HCT116 (cell line): ENCODE results near the gene PTN. TPM values are rescaled to one million over a fixed set of nuclear protein-coding genes. Genes with fewer than 3 reads are reported as not detected.

ENCODE experiments used
- ATAC-seq: fragments of 200-7000 bp; cut with Tn5 transposase; 2 replicates; pipeline ENCODE4 v1.9.1; 2020; ENCODE audit warnings: mild to moderate bottlenecking, moderate library complexity
- BruUV-seq: library from RNA; stranded (reverse); fragments of 400-500 nt; replicated peaks from 2 replicates; lab custom pipeline; 2021; lab: Mats Ljungman, UMichigan
- CTCF ChIA-PET: fragments of 300-600 bp; sonication (Branson Sonifier 250); formaldehyde crosslinking; loops from one replicate; lab custom pipeline; 2021; ENCODE audit warnings: antibody characterized with exemption; lab: Charles Lee
- POLR2A ChIA-PET: fragments of 300-600, 350-600 bp; sonication (Branson Sonifier 250); formaldehyde crosslinking; loops from one replicate; lab custom pipeline; 2021; ENCODE audit warnings: antibody characterized with exemption; lab: Charles Lee
- RAD21 ChIA-PET, 2 experiments: fragments of 300-600 bp; sonication (Branson Sonifier 250); formaldehyde crosslinking; loops; one replicate each; lab custom pipeline; 2023; ENCODE audit warnings: low total read pairs in 2 of 2; ENCODE audit not compliant: uncharacterized antibody in 2 of 2, unreplicated experiment in 2 of 2, low non-redundant PET in 1 of 2; lab: Charles Lee
- DNase-seq: peaks from one replicate; pipeline ENCODE4 v3.0.0-alpha.2; 2010; ENCODE audit warnings: low read depth, low spot score
- H2AFZ ChIP-seq: fragments of 200-600 bp; shearing (Covaris generic), sonication (generic); 2 replicates; pipeline ENCODE4 v1.6.1; 2017; ENCODE audit warnings: low read depth, mixed run types, mixed read lengths, antibody characterized with exemption, low read length; ENCODE audit not compliant: poor library complexity, severe bottlenecking
- H3K27ac ChIP-seq: 2 replicates; pipeline ENCODE4 v1.5.1; 2012; ENCODE audit warnings: low read depth, low read length
- H3K27me3 ChIP-seq: fragments of 200-600 bp; sonication (generic); 2 replicates; pipeline ENCODE4 v1.6.1; 2016; ENCODE audit warnings: mixed run types, low read length, mixed read lengths; ENCODE audit not compliant: insufficient read depth
- H3K36me3 ChIP-seq, 2 experiments: fragments of 200-500 bp in 1 of 2; fragments of 200-600 bp in 1 of 2; sonication (Bioruptor generic) in 1 of 2; sonication (generic) in 1 of 2; 2 replicates each; pipeline versions ENCODE4 v1.5.1 to v1.6.1; 2014 to 2016; ENCODE audit warnings: low read length in 2 of 2, inconsistent platforms in 1 of 2, mixed read lengths in 1 of 2, mixed run types in 1 of 2; ENCODE audit not compliant: insufficient read depth in 2 of 2, control insufficient read depth in 1 of 2
- H3K4me1 ChIP-seq, 2 experiments: fragments of 200-600 bp in 1 of 2; sonication (generic) in 1 of 2; 2 replicates each; pipeline versions ENCODE4 v1.5.1 to v1.6.1; 2012 to 2017; ENCODE audit warnings: low read length in 2 of 2, inconsistent platforms in 1 of 2, mild to moderate bottlenecking in 1 of 2, mixed read lengths in 1 of 2, mixed run types in 1 of 2, moderate library complexity in 1 of 2; ENCODE audit not compliant: insufficient read depth in 2 of 2, control insufficient read depth in 1 of 2
- H3K4me2 ChIP-seq: fragments of 200-600 bp; sonication (generic); 2 replicates; pipeline ENCODE4 v1.6.1; 2017; ENCODE audit warnings: mixed run types, low read length, mixed read lengths
- H3K4me3 ChIP-seq, 2 experiments: fragments of 200-600 bp in 1 of 2; sonication (generic) in 1 of 2; replicated peaks in 1 of 2; 2 replicates each; pipeline ENCODE4 v1.5.1; 2011 to 2016; ENCODE audit warnings: low read length in 2 of 2, control low read depth in 1 of 2, low read depth in 1 of 2, mild to moderate bottlenecking in 1 of 2, mixed read lengths in 1 of 2, mixed run types in 1 of 2
- H3K79me2 ChIP-seq: fragments of 200-600 bp; sonication (generic); 2 replicates; pipeline ENCODE4 v1.6.1; 2017; ENCODE audit warnings: mild to moderate bottlenecking, mixed run types, low read length, moderate library complexity, mixed read lengths; ENCODE audit not compliant: insufficient read depth
- H3K9ac ChIP-seq: fragments of 200-600 bp; sonication (generic); 2 replicates; pipeline ENCODE4 v1.6.1; 2016; ENCODE audit warnings: low read length, mixed read lengths
- H3K9me2 ChIP-seq: fragments of 200-600 bp; sonication (generic), shearing (Covaris generic); 2 replicates; pipeline ENCODE4 v1.6.1; 2017; ENCODE audit warnings: mixed run types, mild to moderate bottlenecking, moderate library complexity; ENCODE audit not compliant: insufficient read depth
- H3K9me3 ChIP-seq, 2 experiments: fragments of 200-500 bp in 1 of 2; fragments of 200-600 bp in 1 of 2; sonication (Bioruptor generic) in 1 of 2; sonication (generic) in 1 of 2; 2 replicates each; pipeline ENCODE4 v1.6.1; 2014 to 2017; ENCODE audit warnings: low read length in 2 of 2, mixed read lengths in 2 of 2, inconsistent platforms in 1 of 2, low read depth in 1 of 2, mild to moderate bottlenecking in 1 of 2, mixed run types in 1 of 2, moderate library complexity in 1 of 2; ENCODE audit not compliant: control insufficient read depth in 1 of 2, insufficient read depth in 1 of 2
- H4K20me1 ChIP-seq: fragments of 200-600 bp; sonication (generic), shearing (Covaris generic); 2 replicates; pipeline ENCODE4 v1.6.1; 2017; ENCODE audit warnings: mixed run types, mild to moderate bottlenecking, moderate library complexity; ENCODE audit not compliant: insufficient read depth
- CEBPB ChIP-seq: IDR thresholded peaks from 2 replicates; pipeline ENCODE4 v1.6.1; 2012; ENCODE audit warnings: low read depth
- EGR1 ChIP-seq: IDR thresholded peaks from 2 replicates; pipeline ENCODE4 v1.6.1; 2012; ENCODE audit warnings: low read depth
- ELF1 ChIP-seq: IDR thresholded peaks from 2 replicates; pipeline ENCODE4 v1.6.1; 2012; ENCODE audit warnings: low read depth, borderline replicate concordance
- EZH2 ChIP-seq: fragments of 200-600 bp; sonication (generic); IDR thresholded peaks from 2 replicates; pipeline ENCODE4 v1.6.1; 2017; ENCODE audit warnings: antibody characterized with exemption, mixed run types
- EZH2phosphoT487 ChIP-seq: fragments of 200-600 bp; IDR thresholded peaks from 2 replicates; pipeline ENCODE4 v1.6.1; 2018; ENCODE audit warnings: antibody characterized with exemption, borderline replicate concordance
- FOSL1 ChIP-seq: IDR thresholded peaks from 2 replicates; pipeline ENCODE4 v1.6.1; 2012; ENCODE audit warnings: low read depth
- JUND ChIP-seq: IDR thresholded peaks from 2 replicates; pipeline ENCODE4 v1.6.1; 2012
- POLR2A ChIP-seq: IDR thresholded peaks from 2 replicates; pipeline ENCODE4 v1.7.0; 2011; ENCODE audit warnings: borderline replicate concordance; ENCODE audit not compliant: insufficient read depth, insufficient read length; ENCODE audit errors: extremely low read depth
- POLR2AphosphoS5 ChIP-seq: IDR thresholded peaks from 2 replicates; pipeline ENCODE4 v1.6.1; 2011; ENCODE audit warnings: mild to moderate bottlenecking, low read depth, low read length, moderate library complexity
- RAD21 ChIP-seq: IDR thresholded peaks from 2 replicates; pipeline ENCODE4 v1.6.1; 2012; ENCODE audit warnings: low read depth, mild to moderate bottlenecking
- SP1 ChIP-seq: IDR thresholded peaks from 2 replicates; pipeline ENCODE4 v1.6.1; 2012; ENCODE audit warnings: low read depth
- SRF ChIP-seq: IDR thresholded peaks from 2 replicates; pipeline ENCODE4 v1.6.1; 2012; ENCODE audit warnings: low read depth
- TCF7L2 ChIP-seq: IDR thresholded peaks from 2 replicates; pipeline ENCODE4 v1.7.0; 2011; ENCODE audit warnings: borderline replicate concordance, inconsistent platforms; ENCODE audit not compliant: insufficient read depth, insufficient read length; ENCODE audit errors: extremely low read depth
- YY1 ChIP-seq: IDR thresholded peaks from 2 replicates; pipeline ENCODE4 v1.6.1; 2011; ENCODE audit warnings: low read length, low read depth, moderate library complexity, mild to moderate bottlenecking; ENCODE audit not compliant: insufficient replicate concordance; ENCODE audit errors: extremely low read depth
- ZNF274 ChIP-seq: fragments of 200-500 bp; sonication (Bioruptor generic); IDR thresholded peaks from 2 replicates; pipeline ENCODE4 v1.6.1; 2014; ENCODE audit warnings: mild to moderate bottlenecking, low read depth, low read length, inconsistent platforms
- intact Hi-C: fragments of 100-400 bp; cut with micrococcal nuclease; formaldehyde crosslinking; loops from 2 replicates; pipeline ENCODE4 v1.10.0; 2022
- total RNA-seq: library from RNA; stranded (reverse); gene quantifications from one replicate; pipeline ENCODE4 v1.2.1, GENCODE V29; 2021; ENCODE audit not compliant: unreplicated experiment
- TF ChIP-seq, protein P1 (sequence below): IDR thresholded peaks from 2 replicates; pipeline ENCODE4 v1.6.1; 2012
- TF ChIP-seq, protein P2 (sequence below): IDR thresholded peaks from 2 replicates; pipeline ENCODE4 v1.6.1; 2012
- TF ChIP-seq, protein P3 (sequence below), 3 experiments: fragments of 200-600 bp in 1 of 3; sonication (generic) in 1 of 3; IDR thresholded peaks in 2 of 3; conservative IDR thresholded peaks in 1 of 3; 2 replicates each; pipeline ENCODE4 v1.5.1; 2012 to 2017; ENCODE audit warnings: low read depth in 2 of 3, low read length in 2 of 3, antibody characterized with exemption in 1 of 3, borderline replicate concordance in 1 of 3, control low read depth in 1 of 3, mild to moderate bottlenecking in 1 of 3, mixed read lengths in 1 of 3, mixed run types in 1 of 3, moderate library complexity in 1 of 3; ENCODE audit not compliant: insufficient read depth in 1 of 3
- TF ChIP-seq, protein P4 (sequence below): IDR thresholded peaks from 2 replicates; pipeline ENCODE4 v1.6.1; 2011; ENCODE audit warnings: mild to moderate bottlenecking, low read length, moderate library complexity; ENCODE audit not compliant: insufficient replicate concordance; ENCODE audit errors: extremely low read depth
- TF ChIP-seq, protein P5 (sequence below): IDR thresholded peaks from 2 replicates; pipeline ENCODE4 v1.6.1; 2012; ENCODE audit warnings: low read depth

The PTN gene
- total RNA-seq, 1 experiment from 2014 or later: not detected

DNA sequence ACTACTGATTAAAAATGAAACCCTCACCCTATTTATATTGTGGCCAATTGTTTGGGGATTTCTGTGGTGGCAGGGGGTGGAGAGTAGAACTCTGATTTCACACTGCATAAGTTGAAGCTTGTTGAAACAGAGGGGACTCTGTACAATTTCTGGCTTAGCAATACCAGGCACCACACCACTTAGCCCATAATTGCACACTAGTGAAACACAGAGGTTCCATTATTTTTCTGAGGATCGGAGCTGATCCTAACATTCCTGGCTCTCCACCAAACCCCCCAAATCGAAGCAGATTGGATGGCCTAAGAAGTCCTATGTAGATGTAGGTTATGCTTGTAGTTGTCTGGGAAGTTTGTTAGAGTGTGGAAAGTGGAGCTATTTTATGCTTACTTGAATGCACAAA lies 47.0 kb downstream of the PTN start:
- Histone ChIP-seq H3K4me1 (no peaks in the 10 kb centered on the region), H3K9me3 (peaks cover 7 to 11% of the 10 kb centered on the region in 2 experiments; a peak in 2 of 4 replicates), H3K4me2 (no peak overlapping the region), H3K9me2 (no peaks in the 10 kb centered on the region), H3K4me3 (no peak overlapping the region), H3K27ac (no peak overlapping the region), H3K79me2 (no peaks in the 10 kb centered on the region), H4K20me1 (no peaks in the 10 kb centered on the region), H3K36me3 (no peaks in the 10 kb centered on the region), H3K27me3 (no peaks in the 10 kb centered on the region), H3K9ac (no peak overlapping the region), H2AFZ (no peak overlapping the region)
- intact Hi-C loops: no loop called here
- ATAC-seq (no peak), DNase-seq (no peak)
- TF ChIP-seq TCF7L2: no peak
- no peak for TF ChIP-seq SRF
- TF ChIP-seq RAD21: no peak
- no peak for TF ChIP-seq YY1
- TF ChIP-seq ELF1: no peak
- TF ChIP-seq, protein P1, sequence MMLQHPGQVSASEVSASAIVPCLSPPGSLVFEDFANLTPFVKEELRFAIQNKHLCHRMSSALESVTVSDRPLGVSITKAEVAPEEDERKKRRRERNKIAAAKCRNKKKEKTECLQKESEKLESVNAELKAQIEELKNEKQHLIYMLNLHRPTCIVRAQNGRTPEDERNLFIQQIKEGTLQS: no peak
- TF ChIP-seq POLR2AphosphoS5: no peak
- TF ChIP-seq, protein P2, sequence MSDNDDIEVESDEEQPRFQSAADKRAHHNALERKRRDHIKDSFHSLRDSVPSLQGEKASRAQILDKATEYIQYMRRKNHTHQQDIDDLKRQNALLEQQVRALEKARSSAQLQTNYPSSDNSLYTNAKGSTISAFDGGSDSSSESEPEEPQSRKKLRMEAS: no peak
- TF ChIP-seq, protein P3, sequence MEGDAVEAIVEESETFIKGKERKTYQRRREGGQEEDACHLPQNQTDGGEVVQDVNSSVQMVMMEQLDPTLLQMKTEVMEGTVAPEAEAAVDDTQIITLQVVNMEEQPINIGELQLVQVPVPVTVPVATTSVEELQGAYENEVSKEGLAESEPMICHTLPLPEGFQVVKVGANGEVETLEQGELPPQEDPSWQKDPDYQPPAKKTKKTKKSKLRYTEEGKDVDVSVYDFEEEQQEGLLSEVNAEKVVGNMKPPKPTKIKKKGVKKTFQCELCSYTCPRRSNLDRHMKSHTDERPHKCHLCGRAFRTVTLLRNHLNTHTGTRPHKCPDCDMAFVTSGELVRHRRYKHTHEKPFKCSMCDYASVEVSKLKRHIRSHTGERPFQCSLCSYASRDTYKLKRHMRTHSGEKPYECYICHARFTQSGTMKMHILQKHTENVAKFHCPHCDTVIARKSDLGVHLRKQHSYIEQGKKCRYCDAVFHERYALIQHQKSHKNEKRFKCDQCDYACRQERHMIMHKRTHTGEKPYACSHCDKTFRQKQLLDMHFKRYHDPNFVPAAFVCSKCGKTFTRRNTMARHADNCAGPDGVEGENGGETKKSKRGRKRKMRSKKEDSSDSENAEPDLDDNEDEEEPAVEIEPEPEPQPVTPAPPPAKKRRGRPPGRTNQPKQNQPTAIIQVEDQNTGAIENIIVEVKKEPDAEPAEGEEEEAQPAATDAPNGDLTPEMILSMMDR (IDR thresholded peaks at IDR 0.05 in 2 of 3, conservative IDR thresholded peaks at IDR 0.05 in 1 of 3; ENCODE audit: borderline replicate concordance in 1 of 3, insufficient read depth in 1 of 3, low read depth in 2 of 3, low read length in 2 of 3): no peak
- TF ChIP-seq, protein P4, sequence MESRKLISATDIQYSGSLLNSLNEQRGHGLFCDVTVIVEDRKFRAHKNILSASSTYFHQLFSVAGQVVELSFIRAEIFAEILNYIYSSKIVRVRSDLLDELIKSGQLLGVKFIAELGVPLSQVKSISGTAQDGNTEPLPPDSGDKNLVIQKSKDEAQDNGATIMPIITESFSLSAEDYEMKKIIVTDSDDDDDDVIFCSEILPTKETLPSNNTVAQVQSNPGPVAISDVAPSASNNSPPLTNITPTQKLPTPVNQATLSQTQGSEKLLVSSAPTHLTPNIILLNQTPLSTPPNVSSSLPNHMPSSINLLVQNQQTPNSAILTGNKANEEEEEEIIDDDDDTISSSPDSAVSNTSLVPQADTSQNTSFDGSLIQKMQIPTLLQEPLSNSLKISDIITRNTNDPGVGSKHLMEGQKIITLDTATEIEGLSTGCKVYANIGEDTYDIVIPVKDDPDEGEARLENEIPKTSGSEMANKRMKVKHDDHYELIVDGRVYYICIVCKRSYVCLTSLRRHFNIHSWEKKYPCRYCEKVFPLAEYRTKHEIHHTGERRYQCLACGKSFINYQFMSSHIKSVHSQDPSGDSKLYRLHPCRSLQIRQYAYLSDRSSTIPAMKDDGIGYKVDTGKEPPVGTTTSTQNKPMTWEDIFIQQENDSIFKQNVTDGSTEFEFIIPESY: no peak
- TF ChIP-seq JUND: no peak
- TF ChIP-seq CEBPB: no peak
- TF ChIP-seq EGR1: no peak
- no peak for TF ChIP-seq ZNF274
- no peak for TF ChIP-seq POLR2A
- TF ChIP-seq FOSL1: no peak
- TF ChIP-seq SP1: no peak
- TF ChIP-seq, protein P5, sequence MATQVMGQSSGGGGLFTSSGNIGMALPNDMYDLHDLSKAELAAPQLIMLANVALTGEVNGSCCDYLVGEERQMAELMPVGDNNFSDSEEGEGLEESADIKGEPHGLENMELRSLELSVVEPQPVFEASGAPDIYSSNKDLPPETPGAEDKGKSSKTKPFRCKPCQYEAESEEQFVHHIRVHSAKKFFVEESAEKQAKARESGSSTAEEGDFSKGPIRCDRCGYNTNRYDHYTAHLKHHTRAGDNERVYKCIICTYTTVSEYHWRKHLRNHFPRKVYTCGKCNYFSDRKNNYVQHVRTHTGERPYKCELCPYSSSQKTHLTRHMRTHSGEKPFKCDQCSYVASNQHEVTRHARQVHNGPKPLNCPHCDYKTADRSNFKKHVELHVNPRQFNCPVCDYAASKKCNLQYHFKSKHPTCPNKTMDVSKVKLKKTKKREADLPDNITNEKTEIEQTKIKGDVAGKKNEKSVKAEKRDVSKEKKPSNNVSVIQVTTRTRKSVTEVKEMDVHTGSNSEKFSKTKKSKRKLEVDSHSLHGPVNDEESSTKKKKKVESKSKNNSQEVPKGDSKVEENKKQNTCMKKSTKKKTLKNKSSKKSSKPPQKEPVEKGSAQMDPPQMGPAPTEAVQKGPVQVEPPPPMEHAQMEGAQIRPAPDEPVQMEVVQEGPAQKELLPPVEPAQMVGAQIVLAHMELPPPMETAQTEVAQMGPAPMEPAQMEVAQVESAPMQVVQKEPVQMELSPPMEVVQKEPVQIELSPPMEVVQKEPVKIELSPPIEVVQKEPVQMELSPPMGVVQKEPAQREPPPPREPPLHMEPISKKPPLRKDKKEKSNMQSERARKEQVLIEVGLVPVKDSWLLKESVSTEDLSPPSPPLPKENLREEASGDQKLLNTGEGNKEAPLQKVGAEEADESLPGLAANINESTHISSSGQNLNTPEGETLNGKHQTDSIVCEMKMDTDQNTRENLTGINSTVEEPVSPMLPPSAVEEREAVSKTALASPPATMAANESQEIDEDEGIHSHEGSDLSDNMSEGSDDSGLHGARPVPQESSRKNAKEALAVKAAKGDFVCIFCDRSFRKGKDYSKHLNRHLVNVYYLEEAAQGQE: no peak
- TF ChIP-seq EZH2: no peak
- TF ChIP-seq EZH2phosphoT487: no peak
- TF ChIP-seq, all 23 proteins: peak for 0
- no TSS peak for BruUV-seq
- CTCF ChIA-PET: no interaction called here
- RAD21 ChIA-PET: no interaction called here
- POLR2A ChIA-PET: no interaction called here
